ENCODE measurements around the gene OSBPL1A. TPM values are rescaled to one million over a fixed set of nuclear protein-coding genes. Genes with fewer than 3 reads are reported as not detected.

The OSBPL1A gene
- polyA plus RNA-seq, 1 of the 3 experiments (the other 2 are of a cell fraction) = 21.3 TPM

GRCh38 chr18:24197412-24197811 lies 200.2 kb downstream of the OSBPL1A start:
- DNase-seq = no peak
- Histone ChIP-seq H4K20me1 (ENCODE audit: insufficient read depth) (no peaks in the 10 kb centered on the region), H3F3A (replicated peaks; ENCODE audit: insufficient read depth) (peaks cover under 1% of the 10 kb centered on the region), H3K36me3 (replicated peaks in 1 of 2; ENCODE audit: control insufficient read depth in 1 of 2, insufficient read depth in 2 of 2, low read length in 1 of 2) (peaks cover 0 to 4% of the 10 kb centered on the region in 2 experiments), H3K9ac (no peak overlapping the region), H2AFZ (ENCODE audit: low read depth) (no peak overlapping the region), H3K9me3 (no peaks in the 10 kb centered on the region), H3K27ac (ENCODE audit: low read depth in 2 of 2, low read length in 1 of 2) (no peak overlapping the region), H3K27me3 (ENCODE audit: insufficient read depth) (no peaks in the 10 kb centered on the region), H3K4me2 (no peak overlapping the region), H3K4me3 (ENCODE audit: low read depth in 2 of 2, low read length in 1 of 2) (no peak overlapping the region), H3K79me2 (ENCODE audit: insufficient read depth) (no peaks in the 10 kb centered on the region), H3K9me2 (no peaks in the 10 kb centered on the region), H3K4me1 (ENCODE audit: control insufficient read depth in 1 of 2, insufficient read depth in 2 of 2, low read depth in 1 of 2, low read length in 1 of 2) (no peaks in the 10 kb centered on the region)
- 74% methylated on average over 1 of the region's 1 CpG for WGBS (ENCODE audit: low lambda C conversion rate)
- TF ChIP-seq NRF1 (IDR thresholded peaks at IDR 0.05; ENCODE audit: low read depth, low read length) = no peak
- peak; percentile 54 for TF ChIP-seq PBX3 (IDR thresholded peaks at IDR 0.05)
- ChIA-PET POLR2A (no interaction called here), CTCF (interaction anchor here (1.3 to 1.5 kb wide), 2 partner anchors 16 to 21 kb away, joined by 3 to 6 read pairs; no protein-coding TSS in a partner anchor)

GRCh38 chr18:24196764-24197163 lies 200.9 kb downstream of the OSBPL1A start:
- H2AFZ ChIP-seq (ENCODE audit: low read depth) = no peak overlapping the region
- H3K27ac ChIP-seq (ENCODE audit: low read depth in 2 of 2, low read length in 1 of 2) = no peak overlapping the region
- H3K27me3 ChIP-seq (ENCODE audit: insufficient read depth) = no peaks in the 10 kb centered on the region
- ChIA-PET CTCF (interaction anchor here (1.3 to 1.5 kb wide), 3 partner anchors 15 to 20 kb away, joined by 3 to 7 read pairs (median 6); no protein-coding TSS in a partner anchor), POLR2A (no interaction called here)
- peaks cover 0 to 4% of the 10 kb centered on the region in 2 experiments for H3K36me3 ChIP-seq (replicated peaks in 1 of 2; ENCODE audit: control insufficient read depth in 1 of 2, insufficient read depth in 2 of 2, low read length in 1 of 2)
- no peaks in the 10 kb centered on the region for H3F3A ChIP-seq (replicated peaks; ENCODE audit: insufficient read depth)
- no peak overlapping the region for H3K4me2 ChIP-seq
- no peaks in the 10 kb centered on the region for H3K79me2 ChIP-seq (ENCODE audit: insufficient read depth)
- no peaks in the 10 kb centered on the region for H4K20me1 ChIP-seq (ENCODE audit: insufficient read depth)
- H3K9ac ChIP-seq = no peak overlapping the region
- no peaks in the 10 kb centered on the region for H3K9me3 ChIP-seq
- TF ChIP-seq RCOR1 (IDR thresholded peaks at IDR 0.05; ENCODE audit: low read length) (no peak), EP300 (IDR thresholded peaks at IDR 0.05; ENCODE audit: borderline replicate concordance in 1 of 2, low read depth in 1 of 2, low read length in 1 of 2) (no peak), RFX5 (IDR thresholded peaks at IDR 0.05; ENCODE audit: low read length) (no peak), FOXJ3 (CRISPR knock-in tag; IDR thresholded peaks at IDR 0.05) (no peak), MAX (IDR thresholded peaks at IDR 0.05; ENCODE audit: low read depth) (no peak), SMC3 (IDR thresholded peaks at IDR 0.05; ENCODE audit: low read depth, low read length) (no peak), CTCF (IDR thresholded peaks at IDR 0.05) (no peak), MXI1 (IDR thresholded peaks at IDR 0.05; ENCODE audit: low read depth, low read length) (no peak), RAD21 (IDR thresholded peaks at IDR 0.05; ENCODE audit: low read length) (no peak), USF2 (IDR thresholded peaks at IDR 0.05; ENCODE audit: borderline replicate concordance, low read depth, low read length) (no peak), TEAD4 (IDR thresholded peaks at IDR 0.05; ENCODE audit: borderline replicate concordance, insufficient read depth) (no peak), GABPA (IDR thresholded peaks at IDR 0.05; ENCODE audit: low read depth) (no peak), ZBTB33 (IDR thresholded peaks at IDR 0.05; ENCODE audit: borderline replicate concordance, low read depth) (no peak), SIN3A (IDR thresholded peaks at IDR 0.05; ENCODE audit: borderline replicate concordance, low read depth, low read length) (no peak), JUND (IDR thresholded peaks at IDR 0.05) (no peak), YY1 (IDR thresholded peaks at IDR 0.05; ENCODE audit: low read depth) (no peak), RXRA (IDR thresholded peaks at IDR 0.05; ENCODE audit: borderline replicate concordance, low read depth) (no peak), FOXM1 (IDR thresholded peaks at IDR 0.05; ENCODE audit: low read depth) (no peak), PBX3 (IDR thresholded peaks at IDR 0.05) (no peak)
- 96% methylated on average over 4 of the region's 4 CpGs for WGBS (ENCODE audit: low lambda C conversion rate)
- H3K4me3 ChIP-seq (ENCODE audit: low read depth in 2 of 2, low read length in 1 of 2) = no peak overlapping the region
- H3K9me2 ChIP-seq = no peaks in the 10 kb centered on the region
- DNase-seq = no peak
- no peaks in the 10 kb centered on the region; a peak in 1 of 4 replicates for H3K4me1 ChIP-seq (ENCODE audit: control insufficient read depth in 1 of 2, insufficient read depth in 2 of 2, low read depth in 1 of 2, low read length in 1 of 2)

All from SK-N-SH (cell line).